LoVo (cell line): Measurements from ENCODE around the gene KSR2.

Experiments
- DNase-seq: peaks from one replicate; pipeline ENCODE4 v3.0.0-alpha.2; 2016; ENCODE audit warnings: low spot score

Gene KSR2

GRCh38 chr12:117580718-117581062 is 388.1 kb downstream of the KSR2 start:
- DNase-seq: no peak

DNA sequence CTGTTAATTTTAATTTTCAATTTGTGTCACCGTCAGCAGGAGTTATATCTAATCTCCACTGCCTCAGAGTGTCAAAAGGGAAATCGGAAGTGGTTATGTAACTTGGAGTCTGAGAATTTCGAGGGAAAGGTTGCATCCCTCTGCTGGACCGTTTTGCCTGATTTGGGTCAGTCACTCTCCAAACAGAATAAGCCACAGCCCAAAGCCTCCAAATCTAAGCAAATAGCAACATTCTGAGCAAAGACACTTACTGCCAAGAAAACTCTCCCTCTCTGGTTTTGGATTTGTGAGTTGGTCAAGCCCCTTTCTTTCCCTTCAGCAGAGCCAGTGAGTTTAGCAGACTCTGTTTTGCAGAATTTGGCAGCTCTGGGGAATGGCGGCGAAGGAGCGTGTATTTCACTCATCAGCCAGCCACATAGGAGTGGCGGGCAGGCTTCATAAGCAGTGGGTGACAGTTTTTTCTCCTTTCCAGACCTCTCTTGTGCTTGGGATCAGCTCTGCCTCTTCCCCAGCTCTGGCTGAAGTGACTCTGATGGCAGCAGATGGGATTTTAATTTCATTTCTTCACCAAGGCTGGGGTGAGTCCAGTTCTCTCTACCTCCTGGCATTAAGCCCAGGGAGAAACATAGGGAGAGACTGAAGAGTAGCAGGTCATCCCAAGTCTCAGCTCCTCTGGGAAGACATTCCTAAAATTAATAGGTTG is 388.6 kb downstream of the KSR2 start:
- DNase-seq: no peak

DNA sequence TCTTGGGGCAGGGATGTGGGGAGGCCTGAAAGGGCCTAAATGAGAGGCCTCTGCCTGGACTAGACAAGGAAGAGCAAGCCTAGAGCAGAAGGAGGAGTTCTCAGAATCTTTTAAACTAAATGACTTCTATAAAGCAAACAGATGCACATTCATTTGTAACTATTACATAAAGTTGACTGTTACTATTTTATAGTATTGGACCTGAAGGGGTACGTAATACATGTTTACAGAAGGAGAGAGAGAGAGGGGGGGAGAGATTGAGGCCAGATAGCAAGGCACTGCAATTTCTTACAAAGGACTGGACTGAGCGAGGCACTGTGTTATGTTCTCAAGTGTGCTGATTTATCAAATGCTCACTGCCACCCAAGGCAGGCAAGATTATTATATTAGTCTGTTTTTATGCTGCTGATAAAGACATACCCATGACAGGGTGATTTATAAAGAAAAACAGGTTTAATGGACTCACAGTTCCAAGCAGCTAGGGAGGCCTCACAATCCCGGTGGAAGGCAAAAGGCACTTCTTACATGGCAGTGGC is 391.6 kb downstream of the KSR2 start:
- DNase-seq: no peak

DNA sequence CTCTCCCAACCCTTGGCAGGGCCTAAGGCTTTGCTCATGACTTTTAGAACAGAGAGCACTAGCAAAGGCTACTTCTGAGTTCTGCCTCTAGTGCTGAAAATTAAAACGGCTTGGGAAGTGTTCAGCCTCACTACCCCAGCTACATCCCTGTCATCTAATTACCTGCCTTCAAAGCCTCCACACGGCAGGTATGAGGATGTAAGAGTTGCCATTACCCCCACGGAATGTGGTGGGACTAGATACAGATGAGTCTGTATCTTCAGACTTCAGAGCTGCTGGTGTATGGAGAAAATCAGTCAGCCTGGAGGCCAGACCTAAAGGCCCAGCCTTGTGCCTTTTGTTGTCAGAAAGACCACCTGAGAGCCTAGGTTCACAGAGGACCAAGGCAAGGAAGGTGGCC is 392.7 kb downstream of the KSR2 start:
- DNase-seq: no peak

- no peak for DNase-seq
Measured at GRCh38 chr12:117574655-117575054, 394.1 kb downstream of the KSR2 start.

DNA sequence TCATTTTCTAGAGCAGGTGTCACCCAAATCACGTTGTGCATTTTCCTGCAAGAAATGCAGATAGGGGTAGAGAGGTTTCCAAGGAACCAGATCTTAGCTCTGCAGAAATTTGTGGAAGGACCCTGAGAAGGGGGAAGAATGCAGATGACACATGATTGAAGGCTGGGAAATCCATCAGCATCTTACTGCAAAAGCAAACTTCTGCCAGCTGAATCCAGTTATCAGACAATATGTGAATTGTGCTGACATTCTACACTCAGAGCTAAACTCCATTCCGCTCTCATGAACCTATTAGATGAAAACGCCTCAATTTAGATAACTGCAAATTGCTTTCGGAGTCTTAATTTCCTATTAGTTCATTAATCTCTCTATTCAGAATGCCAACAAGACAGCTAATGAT is 396.0 kb downstream of the KSR2 start:
- DNase-seq: no peak

DNA sequence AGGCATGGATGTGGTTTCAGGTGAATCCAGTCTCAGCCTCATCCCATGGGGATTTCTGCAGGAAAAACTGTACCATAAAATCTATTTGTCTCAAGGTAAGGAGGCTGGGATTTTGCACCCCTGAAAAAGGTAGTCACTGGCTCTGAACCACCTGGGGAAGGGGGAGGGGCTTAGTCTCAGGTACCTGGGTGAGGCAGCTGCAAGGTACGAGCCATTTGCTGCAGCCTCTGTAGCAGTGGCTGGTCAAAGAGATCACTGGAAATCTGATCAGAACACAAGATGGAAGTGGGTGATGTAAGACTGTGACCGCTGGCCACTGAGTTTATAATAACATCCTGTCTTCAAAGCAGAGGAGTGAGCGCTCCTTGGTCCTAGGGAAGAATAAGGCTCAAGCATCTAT is 397.5 kb downstream of the KSR2 start:
- DNase-seq: no peak

GRCh38 chr12:117570608-117571007 is 398.2 kb downstream of the KSR2 start:
- no peak for DNase-seq

DNA sequence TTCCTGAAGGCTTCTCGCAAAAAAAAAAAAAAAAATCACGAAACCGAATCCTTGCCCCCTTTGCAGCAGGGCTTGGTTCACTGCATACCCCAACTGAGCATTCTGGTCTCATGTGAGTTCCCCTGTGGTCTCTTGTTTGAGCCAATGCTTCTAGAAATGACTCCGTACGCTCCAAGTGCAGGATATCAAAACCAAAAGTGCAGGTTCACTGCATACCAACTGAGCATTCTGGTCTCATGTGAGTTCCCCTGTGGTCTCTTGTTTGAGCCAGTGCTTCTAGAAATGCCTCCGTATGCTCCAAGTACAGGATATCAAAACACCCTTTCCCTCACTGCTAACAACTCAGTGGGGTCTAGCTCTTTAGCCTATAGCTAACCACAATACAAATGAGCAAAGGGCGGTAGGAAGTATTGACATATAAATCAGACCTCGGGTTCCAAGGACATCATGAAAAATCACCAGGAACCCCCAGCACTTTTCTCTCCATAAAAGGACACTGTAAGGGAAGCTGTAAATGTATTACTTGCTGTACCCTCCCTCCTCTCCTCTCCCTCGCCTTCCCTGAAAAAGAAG is 401.1 kb downstream of the KSR2 start:
- DNase-seq: no peak

- DNase-seq: no peak
Measured at GRCh38 chr12:117564881-117565280, 403.9 kb downstream of the KSR2 start.

GRCh38 chr12:117563706-117564105 is 405.1 kb downstream of the KSR2 start:
- no peak for DNase-seq

DNA sequence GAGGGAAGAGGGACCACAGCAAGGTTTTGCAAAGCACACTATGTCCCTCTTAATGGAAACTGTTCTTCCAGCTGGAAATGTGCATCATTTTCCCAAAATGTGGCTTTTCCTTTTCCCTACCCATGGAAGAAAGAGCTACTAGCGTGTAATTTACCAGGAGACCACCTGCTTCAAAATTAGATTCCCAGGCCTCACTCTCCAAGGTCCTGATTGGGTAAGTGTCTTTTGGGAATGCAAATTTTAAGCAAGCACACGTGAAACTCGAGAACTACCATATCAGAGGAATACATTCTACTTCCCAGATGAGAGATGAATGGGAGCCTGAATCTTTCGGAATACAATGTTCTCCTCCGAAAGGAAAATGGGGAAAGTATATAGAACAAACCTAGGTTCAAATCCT is 405.8 kb downstream of the KSR2 start:
- no peak for DNase-seq

DNA sequence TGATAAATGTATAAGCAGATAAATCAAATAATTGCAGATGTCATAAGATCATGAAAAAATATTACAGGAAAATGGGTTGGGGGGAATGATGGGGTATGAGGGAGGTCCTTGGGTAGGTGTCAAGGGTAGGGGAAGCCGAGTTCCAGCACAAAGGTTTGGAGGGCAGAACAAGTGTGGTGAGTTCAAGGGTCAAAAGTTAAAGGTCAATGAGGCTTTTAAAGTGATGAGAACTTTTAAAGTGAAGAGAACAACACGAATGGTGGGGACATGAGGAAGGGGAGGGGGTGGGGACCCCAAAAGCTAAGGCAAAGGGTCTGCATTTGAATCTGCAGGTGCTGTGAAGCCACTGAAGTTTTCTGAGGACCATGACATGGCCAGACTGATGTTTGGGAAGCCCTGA is 406.8 kb downstream of the KSR2 start:
- no peak for DNase-seq

GRCh38 chr12:117559978-117560377 is 408.8 kb downstream of the KSR2 start:
- no peak for DNase-seq

DNA sequence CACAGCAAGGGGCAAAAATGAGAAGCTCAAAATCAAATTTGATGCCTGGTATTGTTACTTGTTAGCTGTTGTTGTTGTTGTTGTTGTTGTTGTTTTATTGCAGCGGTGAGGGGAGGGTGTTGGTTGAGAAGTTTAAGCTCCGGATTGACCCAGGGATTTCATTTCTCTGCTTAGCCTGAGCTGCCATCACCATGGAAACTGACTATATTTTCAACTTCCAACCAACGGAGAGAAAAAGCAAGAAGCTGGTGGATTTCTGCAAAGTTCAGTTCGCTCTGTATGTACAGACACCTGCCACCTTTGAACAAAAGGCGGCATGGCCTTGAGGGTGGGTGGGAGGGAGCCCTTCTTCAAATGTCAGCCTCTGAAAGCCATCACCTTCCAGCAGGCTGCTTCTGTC is 412.9 kb downstream of the KSR2 start:
- no peak for DNase-seq

DNA sequence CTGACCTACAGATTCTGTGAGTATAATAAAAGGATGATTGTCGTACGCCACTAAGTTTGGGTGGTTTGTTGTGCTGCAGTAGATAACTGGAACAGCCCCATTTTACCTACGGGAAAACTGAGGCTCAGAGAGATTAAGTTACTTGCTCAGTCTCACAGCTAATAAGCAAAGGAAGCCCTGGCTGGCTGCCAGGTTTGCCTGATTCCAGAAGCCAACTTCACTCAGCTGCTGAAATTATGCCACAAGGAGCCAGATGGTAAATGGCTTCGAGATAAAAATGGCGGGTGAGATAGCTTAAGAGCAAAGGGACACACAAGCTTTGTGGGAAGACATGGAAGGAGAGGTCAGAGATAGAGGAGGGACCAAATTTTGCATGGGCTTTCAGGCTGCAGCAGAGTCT is 415.8 kb downstream of the KSR2 start:
- no peak for DNase-seq

GRCh38 chr12:117551665-117552064 is 417.1 kb downstream of the KSR2 start:
- no peak for DNase-seq

DNA sequence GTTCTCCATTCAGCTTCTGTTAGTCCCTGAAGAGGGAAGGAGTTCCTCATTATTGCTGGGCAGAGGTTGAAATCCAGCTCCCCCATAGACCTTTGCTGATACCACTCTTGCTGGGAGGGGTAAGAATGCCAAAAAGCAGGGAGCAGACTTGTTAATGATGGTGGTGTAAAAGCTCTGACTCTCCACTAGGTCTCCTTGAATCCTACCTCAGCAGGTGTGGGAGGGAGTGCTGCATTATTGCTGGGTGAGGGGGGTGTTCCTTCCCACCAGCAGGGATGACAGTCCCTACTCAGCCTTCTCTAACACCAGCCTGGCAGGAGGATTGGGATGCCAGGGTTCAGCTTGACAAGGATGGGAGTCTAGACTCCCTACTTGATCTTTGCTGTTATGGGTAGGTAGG is 421.6 kb downstream of the KSR2 start:
- DNase-seq: no peak

DNA sequence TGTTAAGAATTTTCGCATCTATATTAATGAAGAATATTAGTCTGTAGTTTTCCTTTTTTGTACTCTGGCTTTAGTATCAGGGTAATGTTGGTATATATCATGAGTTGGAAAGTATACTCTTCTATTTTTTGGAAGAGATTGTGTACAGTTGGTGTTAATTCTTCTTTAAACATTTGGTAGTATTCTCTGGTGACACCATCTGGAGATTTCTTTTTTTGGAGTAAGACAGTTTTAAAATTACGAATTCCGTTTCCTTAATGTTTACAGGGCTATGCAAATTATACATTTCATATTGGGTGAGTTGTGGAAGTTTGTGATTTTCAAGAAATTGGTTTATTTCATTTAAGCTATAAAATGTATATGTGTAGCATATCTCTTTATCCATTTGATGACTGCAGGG is 423.6 kb downstream of the KSR2 start:
- DNase-seq: no peak

DNA sequence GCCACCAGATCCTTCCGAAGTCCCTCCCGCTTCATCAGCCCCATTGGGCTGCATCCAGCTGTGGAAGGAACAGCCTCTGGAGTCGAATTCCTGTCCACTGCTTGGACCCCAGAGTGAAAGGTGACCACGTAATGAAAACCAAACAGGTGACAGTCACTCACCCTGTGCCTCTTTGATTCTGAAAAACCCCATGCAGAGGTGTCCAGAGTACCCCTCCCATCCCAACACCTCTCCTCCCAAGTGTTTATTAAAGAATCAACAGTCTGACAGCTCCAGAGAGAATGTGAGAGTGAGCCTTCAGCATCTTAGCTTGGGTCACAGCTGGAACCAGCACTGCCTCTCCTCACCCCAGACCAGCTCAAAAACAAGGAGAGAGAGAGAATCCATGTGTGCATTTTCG is 428.8 kb downstream of the KSR2 start:
- no peak for DNase-seq

- no peak for DNase-seq
Measured at GRCh38 chr12:117538926-117539325, 429.9 kb downstream of the KSR2 start.

DNA sequence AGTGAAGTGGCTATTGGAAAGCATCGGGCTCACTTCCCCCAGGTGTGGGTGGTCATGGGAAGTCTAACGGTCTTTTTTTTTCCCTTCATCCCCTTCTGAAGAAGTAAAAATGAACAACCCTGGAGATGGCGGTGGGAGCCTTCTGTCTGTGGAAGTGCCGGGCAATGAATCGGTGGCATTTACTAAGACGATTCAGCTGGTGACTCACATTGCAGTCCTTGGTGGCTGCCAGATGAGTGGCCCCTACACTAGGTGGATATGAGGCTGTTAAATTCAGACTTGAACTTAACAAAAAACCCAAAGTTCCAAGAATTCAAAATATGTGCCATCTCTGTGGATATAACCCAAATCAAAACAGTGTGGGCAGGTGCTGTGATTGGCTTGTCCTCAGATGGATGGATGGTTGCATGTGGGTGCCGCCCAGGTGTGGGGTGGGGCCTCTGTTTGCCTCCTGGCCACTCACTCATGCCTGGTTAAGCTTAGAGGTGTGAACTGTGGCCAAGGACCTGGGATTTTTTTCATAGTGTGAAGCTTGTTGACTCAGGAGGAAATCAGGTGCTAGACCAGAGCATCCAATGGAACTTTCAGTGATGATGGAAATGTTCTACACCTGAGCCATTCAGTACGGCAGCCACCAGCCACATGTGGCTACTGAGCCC is 430.6 kb downstream of the KSR2 start:
- no peak for DNase-seq

DNA sequence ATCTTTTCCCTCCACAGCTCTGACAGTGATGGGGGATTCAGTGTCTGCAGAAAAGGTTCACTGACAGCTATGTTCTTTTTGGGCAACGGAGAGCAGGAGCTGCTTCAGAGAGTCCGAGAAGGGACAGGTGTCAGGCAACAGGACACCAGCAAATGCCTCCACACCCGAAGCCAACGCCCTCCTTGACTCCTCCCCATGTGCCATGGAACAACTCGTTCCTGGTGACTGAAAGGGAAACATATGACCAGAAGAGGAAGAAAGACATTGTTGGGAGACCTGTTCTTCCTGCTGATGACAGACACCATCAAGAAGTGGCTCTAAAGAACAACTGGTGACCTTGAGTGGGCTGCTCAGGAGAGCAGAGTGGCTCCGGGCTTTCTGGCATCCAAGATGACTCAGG is 435.1 kb downstream of the KSR2 start:
- DNase-seq: no peak

DNA sequence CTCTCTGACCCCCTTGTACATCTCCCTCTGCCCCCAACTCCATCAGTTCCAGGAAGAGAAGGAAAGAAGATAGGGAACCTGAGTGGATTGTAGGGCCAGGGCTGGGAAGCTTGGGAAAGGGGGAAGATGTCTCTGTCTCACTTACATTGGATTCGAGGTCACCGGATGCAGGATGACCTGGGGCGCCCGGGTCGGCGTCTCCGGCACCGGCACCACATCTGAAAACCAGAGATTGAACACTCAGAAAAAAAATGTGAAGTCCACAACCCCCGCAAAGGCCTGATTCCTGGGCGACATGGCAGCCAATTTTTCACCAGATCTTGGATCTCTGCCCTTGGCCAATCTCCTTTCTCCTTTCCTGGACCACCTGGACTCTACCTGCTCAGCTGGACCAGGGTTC is 438.0 kb downstream of the KSR2 start:
- DNase-seq: no peak
